ENCODE results near the gene MAGIX.

DNA sequence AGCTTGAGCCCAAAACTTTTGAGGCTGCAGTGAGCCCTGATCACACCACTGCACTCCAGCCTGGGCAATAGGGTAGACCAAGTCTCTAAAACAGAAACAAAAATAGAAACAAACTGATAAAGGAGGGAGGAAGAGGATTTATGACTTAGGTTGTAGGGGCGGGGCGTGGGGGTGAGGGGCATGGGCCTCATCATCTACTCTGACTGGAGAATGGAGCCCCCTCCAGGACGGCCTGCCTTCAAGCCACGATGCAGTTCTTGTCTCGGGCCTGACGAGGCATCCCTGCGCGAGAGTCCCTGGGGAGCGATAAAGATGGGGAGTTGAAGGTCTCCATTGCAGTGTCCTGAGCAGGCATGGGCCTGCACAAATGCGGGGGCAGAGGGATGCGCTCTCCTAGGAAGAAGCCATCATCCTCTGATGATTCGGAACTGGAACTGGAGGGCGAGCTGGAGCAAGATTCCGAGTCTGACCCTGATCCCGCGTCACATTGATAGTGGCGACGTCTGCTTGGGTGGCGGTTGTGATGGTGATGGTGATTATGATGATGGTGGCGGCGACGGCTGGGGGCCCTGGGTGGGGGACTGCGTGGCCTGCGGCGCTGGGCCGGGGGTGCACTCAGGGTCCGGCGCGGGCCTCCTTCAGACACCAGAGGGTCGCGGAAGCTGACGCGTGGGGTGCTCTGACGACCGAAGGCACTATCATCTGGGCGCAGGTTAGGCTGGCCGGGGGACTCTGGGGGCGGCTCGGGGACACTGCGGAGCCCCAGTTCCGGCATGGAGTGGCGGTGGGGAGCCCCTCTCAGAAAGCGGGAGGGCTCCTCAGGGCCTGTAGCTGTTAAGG, 13.1 kb downstream of the MAGIX start:
- TF ChIP-seq POLR2AphosphoS5 (IDR thresholded peaks at IDR 0.05), result peak in 1 of 3 donors; percentile 37
- TF ChIP-seq, protein P1, sequence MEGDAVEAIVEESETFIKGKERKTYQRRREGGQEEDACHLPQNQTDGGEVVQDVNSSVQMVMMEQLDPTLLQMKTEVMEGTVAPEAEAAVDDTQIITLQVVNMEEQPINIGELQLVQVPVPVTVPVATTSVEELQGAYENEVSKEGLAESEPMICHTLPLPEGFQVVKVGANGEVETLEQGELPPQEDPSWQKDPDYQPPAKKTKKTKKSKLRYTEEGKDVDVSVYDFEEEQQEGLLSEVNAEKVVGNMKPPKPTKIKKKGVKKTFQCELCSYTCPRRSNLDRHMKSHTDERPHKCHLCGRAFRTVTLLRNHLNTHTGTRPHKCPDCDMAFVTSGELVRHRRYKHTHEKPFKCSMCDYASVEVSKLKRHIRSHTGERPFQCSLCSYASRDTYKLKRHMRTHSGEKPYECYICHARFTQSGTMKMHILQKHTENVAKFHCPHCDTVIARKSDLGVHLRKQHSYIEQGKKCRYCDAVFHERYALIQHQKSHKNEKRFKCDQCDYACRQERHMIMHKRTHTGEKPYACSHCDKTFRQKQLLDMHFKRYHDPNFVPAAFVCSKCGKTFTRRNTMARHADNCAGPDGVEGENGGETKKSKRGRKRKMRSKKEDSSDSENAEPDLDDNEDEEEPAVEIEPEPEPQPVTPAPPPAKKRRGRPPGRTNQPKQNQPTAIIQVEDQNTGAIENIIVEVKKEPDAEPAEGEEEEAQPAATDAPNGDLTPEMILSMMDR (IDR thresholded peaks at IDR 0.05 in 8 of 11, conservative IDR thresholded peaks at IDR 0.05 in 3 of 11), result no peak
- TF ChIP-seq POLR2A (IDR thresholded peaks at IDR 0.05), result no peak

Data from spleen (tissue), 7 donors.